Uterus (tissue), 2 donors: ENCODE data around the gene EGLN3.

Source experiments
- POLR2A ChIP-seq, 2 donors: fragments of 450-650 bp; IDR thresholded peaks; one replicate each; pipeline ENCODE4 v1.6.1; 2016; ENCODE audit warnings: antibody characterized with exemption in 2 of 2, mild to moderate bottlenecking in 1 of 2, moderate library complexity in 1 of 2
- TF ChIP-seq, protein P1 (sequence below), 4 experiments: fragments of 200-600 bp in 2 of 4; fragments of 450-650 bp in 2 of 4; sonication (generic) in 2 of 4; IDR thresholded peaks; one replicate each; pipeline ENCODE4 v1.5.1; 2016 to 2019; ENCODE audit warnings: antibody characterized with exemption in 4 of 4, mild to moderate bottlenecking in 2 of 4, moderate library complexity in 1 of 4

DNA sequence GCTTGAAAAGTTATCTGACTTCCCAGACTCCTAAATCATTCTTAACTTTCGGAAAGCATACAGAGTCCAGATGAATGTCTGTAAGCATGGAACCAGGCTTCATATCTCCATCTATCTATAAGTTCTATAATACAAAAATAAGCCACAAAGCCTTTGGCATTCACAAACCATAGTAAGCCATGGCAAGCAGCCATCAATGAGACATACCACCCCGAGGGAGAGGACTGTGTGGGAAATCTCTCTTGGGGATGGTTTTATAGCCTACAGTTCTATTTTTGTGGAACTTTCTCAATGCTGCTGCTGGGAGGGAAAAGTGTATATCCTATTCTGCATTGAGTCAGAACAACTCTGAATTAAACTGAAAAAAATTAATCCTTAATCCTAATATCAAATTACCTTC lies 20.4 kb downstream of the EGLN3 start:
- TF ChIP-seq, protein P1, sequence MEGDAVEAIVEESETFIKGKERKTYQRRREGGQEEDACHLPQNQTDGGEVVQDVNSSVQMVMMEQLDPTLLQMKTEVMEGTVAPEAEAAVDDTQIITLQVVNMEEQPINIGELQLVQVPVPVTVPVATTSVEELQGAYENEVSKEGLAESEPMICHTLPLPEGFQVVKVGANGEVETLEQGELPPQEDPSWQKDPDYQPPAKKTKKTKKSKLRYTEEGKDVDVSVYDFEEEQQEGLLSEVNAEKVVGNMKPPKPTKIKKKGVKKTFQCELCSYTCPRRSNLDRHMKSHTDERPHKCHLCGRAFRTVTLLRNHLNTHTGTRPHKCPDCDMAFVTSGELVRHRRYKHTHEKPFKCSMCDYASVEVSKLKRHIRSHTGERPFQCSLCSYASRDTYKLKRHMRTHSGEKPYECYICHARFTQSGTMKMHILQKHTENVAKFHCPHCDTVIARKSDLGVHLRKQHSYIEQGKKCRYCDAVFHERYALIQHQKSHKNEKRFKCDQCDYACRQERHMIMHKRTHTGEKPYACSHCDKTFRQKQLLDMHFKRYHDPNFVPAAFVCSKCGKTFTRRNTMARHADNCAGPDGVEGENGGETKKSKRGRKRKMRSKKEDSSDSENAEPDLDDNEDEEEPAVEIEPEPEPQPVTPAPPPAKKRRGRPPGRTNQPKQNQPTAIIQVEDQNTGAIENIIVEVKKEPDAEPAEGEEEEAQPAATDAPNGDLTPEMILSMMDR (IDR thresholded peaks at IDR 0.05), result no peak
- TF ChIP-seq POLR2A (IDR thresholded peaks at IDR 0.05), result no peak
